K562 (cell line): ENCODE measurements around the gene GRAMD4. TPM values are rescaled to one million over a fixed set of nuclear protein-coding genes. Genes with fewer than 3 reads are reported as not detected.

Experiments used
- ZBED1 ChIP-seq: IDR thresholded peaks from 2 replicates; pipeline ENCODE4 v1.6.1; 2014
- polyA plus RNA-seq, 8 experiments: library from polyadenylated mRNA; depleted of rRNA in 4 of 8; stranded (reverse) in 5 of 8; unstranded in 3 of 8; fragments of >200 nt; fragmentation: Nextera tagmentation in 2 of 8; fragmentation: Illumina TruSeq in 1 of 8; extraction: Ambion mirVana in 2 of 8; extraction: Trizol in 1 of 8; gene quantifications; 2 replicates each; pipeline versions ENCODE4 v1.2.1 to v1.2.3, GENCODE V29; 2011 to 2014; ENCODE audit warnings: inconsistent platforms in 1 of 8, missing spikeins in 1 of 8
- total RNA-seq, 7 experiments: library from RNA; depleted of rRNA in 6 of 7; stranded (reverse); fragments of >200 nt in 6 of 7; fragmentation: Illumina TruSeq in 2 of 7; extraction: Trizol in 2 of 7; gene quantifications; 2 replicates each; pipeline versions ENCODE4 v1.2.1 to v1.2.3, GENCODE V29; 2011 to 2021; ENCODE audit warnings: low replicate concordance in 1 of 7
- TF ChIP-seq, protein P1 (sequence below): fragments of 450-650 bp; IDR thresholded peaks from 2 replicates; pipeline ENCODE4 v1.6.1; 2016; ENCODE audit warnings: mild to moderate bottlenecking, moderate library complexity

Gene GRAMD4
- total and polyA plus RNA-seq, 9 of the 15 experiments (the other 6 are each of a cell fraction or from before 2014, with no cell fraction given) = 0.18 to 44.8 (median 18.6) TPM

- TF ChIP-seq, protein P1, sequence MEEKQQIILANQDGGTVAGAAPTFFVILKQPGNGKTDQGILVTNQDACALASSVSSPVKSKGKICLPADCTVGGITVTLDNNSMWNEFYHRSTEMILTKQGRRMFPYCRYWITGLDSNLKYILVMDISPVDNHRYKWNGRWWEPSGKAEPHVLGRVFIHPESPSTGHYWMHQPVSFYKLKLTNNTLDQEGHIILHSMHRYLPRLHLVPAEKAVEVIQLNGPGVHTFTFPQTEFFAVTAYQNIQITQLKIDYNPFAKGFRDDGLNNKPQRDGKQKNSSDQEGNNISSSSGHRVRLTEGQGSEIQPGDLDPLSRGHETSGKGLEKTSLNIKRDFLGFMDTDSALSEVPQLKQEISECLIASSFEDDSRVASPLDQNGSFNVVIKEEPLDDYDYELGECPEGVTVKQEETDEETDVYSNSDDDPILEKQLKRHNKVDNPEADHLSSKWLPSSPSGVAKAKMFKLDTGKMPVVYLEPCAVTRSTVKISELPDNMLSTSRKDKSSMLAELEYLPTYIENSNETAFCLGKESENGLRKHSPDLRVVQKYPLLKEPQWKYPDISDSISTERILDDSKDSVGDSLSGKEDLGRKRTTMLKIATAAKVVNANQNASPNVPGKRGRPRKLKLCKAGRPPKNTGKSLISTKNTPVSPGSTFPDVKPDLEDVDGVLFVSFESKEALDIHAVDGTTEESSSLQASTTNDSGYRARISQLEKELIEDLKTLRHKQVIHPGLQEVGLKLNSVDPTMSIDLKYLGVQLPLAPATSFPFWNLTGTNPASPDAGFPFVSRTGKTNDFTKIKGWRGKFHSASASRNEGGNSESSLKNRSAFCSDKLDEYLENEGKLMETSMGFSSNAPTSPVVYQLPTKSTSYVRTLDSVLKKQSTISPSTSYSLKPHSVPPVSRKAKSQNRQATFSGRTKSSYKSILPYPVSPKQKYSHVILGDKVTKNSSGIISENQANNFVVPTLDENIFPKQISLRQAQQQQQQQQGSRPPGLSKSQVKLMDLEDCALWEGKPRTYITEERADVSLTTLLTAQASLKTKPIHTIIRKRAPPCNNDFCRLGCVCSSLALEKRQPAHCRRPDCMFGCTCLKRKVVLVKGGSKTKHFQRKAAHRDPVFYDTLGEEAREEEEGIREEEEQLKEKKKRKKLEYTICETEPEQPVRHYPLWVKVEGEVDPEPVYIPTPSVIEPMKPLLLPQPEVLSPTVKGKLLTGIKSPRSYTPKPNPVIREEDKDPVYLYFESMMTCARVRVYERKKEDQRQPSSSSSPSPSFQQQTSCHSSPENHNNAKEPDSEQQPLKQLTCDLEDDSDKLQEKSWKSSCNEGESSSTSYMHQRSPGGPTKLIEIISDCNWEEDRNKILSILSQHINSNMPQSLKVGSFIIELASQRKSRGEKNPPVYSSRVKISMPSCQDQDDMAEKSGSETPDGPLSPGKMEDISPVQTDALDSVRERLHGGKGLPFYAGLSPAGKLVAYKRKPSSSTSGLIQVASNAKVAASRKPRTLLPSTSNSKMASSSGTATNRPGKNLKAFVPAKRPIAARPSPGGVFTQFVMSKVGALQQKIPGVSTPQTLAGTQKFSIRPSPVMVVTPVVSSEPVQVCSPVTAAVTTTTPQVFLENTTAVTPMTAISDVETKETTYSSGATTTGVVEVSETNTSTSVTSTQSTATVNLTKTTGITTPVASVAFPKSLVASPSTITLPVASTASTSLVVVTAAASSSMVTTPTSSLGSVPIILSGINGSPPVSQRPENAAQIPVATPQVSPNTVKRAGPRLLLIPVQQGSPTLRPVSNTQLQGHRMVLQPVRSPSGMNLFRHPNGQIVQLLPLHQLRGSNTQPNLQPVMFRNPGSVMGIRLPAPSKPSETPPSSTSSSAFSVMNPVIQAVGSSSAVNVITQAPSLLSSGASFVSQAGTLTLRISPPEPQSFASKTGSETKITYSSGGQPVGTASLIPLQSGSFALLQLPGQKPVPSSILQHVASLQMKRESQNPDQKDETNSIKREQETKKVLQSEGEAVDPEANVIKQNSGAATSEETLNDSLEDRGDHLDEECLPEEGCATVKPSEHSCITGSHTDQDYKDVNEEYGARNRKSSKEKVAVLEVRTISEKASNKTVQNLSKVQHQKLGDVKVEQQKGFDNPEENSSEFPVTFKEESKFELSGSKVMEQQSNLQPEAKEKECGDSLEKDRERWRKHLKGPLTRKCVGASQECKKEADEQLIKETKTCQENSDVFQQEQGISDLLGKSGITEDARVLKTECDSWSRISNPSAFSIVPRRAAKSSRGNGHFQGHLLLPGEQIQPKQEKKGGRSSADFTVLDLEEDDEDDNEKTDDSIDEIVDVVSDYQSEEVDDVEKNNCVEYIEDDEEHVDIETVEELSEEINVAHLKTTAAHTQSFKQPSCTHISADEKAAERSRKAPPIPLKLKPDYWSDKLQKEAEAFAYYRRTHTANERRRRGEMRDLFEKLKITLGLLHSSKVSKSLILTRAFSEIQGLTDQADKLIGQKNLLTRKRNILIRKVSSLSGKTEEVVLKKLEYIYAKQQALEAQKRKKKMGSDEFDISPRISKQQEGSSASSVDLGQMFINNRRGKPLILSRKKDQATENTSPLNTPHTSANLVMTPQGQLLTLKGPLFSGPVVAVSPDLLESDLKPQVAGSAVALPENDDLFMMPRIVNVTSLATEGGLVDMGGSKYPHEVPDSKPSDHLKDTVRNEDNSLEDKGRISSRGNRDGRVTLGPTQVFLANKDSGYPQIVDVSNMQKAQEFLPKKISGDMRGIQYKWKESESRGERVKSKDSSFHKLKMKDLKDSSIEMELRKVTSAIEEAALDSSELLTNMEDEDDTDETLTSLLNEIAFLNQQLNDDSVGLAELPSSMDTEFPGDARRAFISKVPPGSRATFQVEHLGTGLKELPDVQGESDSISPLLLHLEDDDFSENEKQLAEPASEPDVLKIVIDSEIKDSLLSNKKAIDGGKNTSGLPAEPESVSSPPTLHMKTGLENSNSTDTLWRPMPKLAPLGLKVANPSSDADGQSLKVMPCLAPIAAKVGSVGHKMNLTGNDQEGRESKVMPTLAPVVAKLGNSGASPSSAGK = no peak
- TF ChIP-seq ZBED1 = no peak
These were observed 40.3 kb upstream of the GRAMD4 start (continued) for GRCh38 chr22:46579751-46580449.
